Caco-2 (cell line): ENCODE data around the gene NDST1. TPM values are rescaled to one million over a fixed set of nuclear protein-coding genes. Genes with fewer than 3 reads are reported as not detected.

ENCODE experiments used
- BruUV-seq: library from RNA; stranded (reverse); fragments of 400-500 nt; replicated peaks from 2 replicates; lab custom pipeline; 2021; lab: Mats Ljungman, UMichigan
- CTCF ChIA-PET: fragments of 300-600 bp; sonication (Branson Sonifier 250); formaldehyde crosslinking; loops from one replicate; lab custom pipeline; 2022; ENCODE audit warnings: antibody characterized with exemption; lab: Charles Lee
- POLR2A ChIA-PET: fragments of 300-600 bp; sonication (Branson Sonifier 250); formaldehyde crosslinking; loops from one replicate; lab custom pipeline; 2022; ENCODE audit warnings: antibody characterized with exemption; lab: Charles Lee
- DNase-seq, 2 experiments: peaks; one replicate each; pipeline versions ENCODE4 v3.0.0 to v3.0.0-alpha.2; 2020 to 2022
- H3K27me3 ChIP-seq: replicated peaks from 2 replicates; pipeline ENCODE4 v1.6.0; 2011; ENCODE audit warnings: low read length; ENCODE audit not compliant: control insufficient read depth, insufficient read depth
- H3K36me3 ChIP-seq: 2 replicates; pipeline ENCODE4 v1.5.1; 2011; ENCODE audit warnings: low read length; ENCODE audit not compliant: control insufficient read depth, insufficient read depth
- H3K4me1 ChIP-seq: fragments of 250-450 bp; sonication (Bioruptor Pico); 2 replicates; pipeline ENCODE4 v1.5.1; 2020; ENCODE audit warnings: mild to moderate bottlenecking
- H3K4me3 ChIP-seq: 2 replicates; pipeline ENCODE4 v1.5.1; 2011; ENCODE audit warnings: low read depth, mild to moderate bottlenecking, control low read depth, low read length
- H3K9me3 ChIP-seq: fragments of 250-450 bp; sonication (Bioruptor Pico); 2 replicates; pipeline ENCODE4 v1.5.1; 2020; ENCODE audit warnings: mild to moderate bottlenecking, moderate library complexity
- H3K27ac Mint-ChIP-seq: one replicate; pipeline ENCODE4 v1.8.0; 2022; ENCODE audit warnings: mixed read lengths; ENCODE audit not compliant: unreplicated experiment
- H3K27me3 Mint-ChIP-seq: one replicate; pipeline ENCODE4 v1.8.0; 2022; ENCODE audit warnings: mixed read lengths; ENCODE audit not compliant: insufficient read depth, unreplicated experiment
- H3K36me3 Mint-ChIP-seq: one replicate; pipeline ENCODE4 v1.8.0; 2022; ENCODE audit warnings: mild to moderate bottlenecking, mixed read lengths; ENCODE audit not compliant: insufficient read depth, unreplicated experiment
- H3K4me1 Mint-ChIP-seq: one replicate; pipeline ENCODE4 v1.8.0; 2022; ENCODE audit warnings: low read depth, mixed read lengths; ENCODE audit not compliant: unreplicated experiment
- H3K4me3 Mint-ChIP-seq: one replicate; pipeline ENCODE4 v1.8.0; 2022; ENCODE audit warnings: mild to moderate bottlenecking, moderate library complexity, mixed read lengths; ENCODE audit not compliant: unreplicated experiment
- H3K9me3 Mint-ChIP-seq: one replicate; pipeline ENCODE4 v1.8.0; 2022; ENCODE audit warnings: mixed read lengths; ENCODE audit not compliant: unreplicated experiment
- intact Hi-C: fragments of 100-400 bp; cut with micrococcal nuclease; formaldehyde crosslinking; loops from one replicate; pipeline ENCODE4 v1.10.0; 2022; ENCODE audit not compliant: unreplicated experiment
- total RNA-seq: library from RNA; stranded (reverse); gene quantifications from 2 replicates; pipeline ENCODE4 v1.2.3, GENCODE V29; 2022
- TF ChIP-seq, protein P1 (sequence below), 2 experiments: fragments of 200-600 bp in 1 of 2; IDR thresholded peaks; 1 replicate in 1 of 2; 2 replicates in 1 of 2; pipeline versions ENCODE4 v1.5.1 to v1.8.0; 2011 to 2022; ENCODE audit warnings: antibody characterized with exemption in 1 of 2, control low read depth in 1 of 2, inconsistent platforms in 1 of 2, low read depth in 1 of 2, low read length in 1 of 2, mild to moderate bottlenecking in 1 of 2, moderate library complexity in 1 of 2; ENCODE audit not compliant: insufficient read depth in 1 of 2, severe bottlenecking in 1 of 2, unreplicated experiment in 1 of 2

The NDST1 gene
- total RNA-seq, 1 experiment from 2014 or later = 110 TPM

DNA sequence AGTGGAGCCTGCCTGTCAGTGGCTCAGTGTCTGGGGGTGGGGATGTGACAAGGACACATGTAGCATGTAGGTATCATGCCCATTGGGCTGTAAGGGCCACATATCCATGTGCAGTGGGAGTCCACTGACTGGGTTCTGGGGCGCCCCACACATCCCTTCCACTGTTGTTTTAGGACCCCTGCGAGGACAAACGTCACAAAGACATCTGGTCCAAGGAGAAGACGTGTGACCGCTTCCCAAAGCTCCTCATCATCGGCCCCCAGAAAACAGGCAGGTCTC is 33.4 kb downstream of the NDST1 start:
- Histone ChIP-seq H3K4me3 (no peak overlapping the region), H3K36me3 (peaks cover 15% of the 10 kb centered on the region), H3K4me1 (peaks cover 34% of the 10 kb centered on the region), H3K27me3 (no peaks in the 10 kb centered on the region), H3K9me3 (no peaks in the 10 kb centered on the region)
- Mint-ChIP-seq H3K27me3 (no peaks in the 10 kb centered on the region), H3K27ac (no peak overlapping the region), H3K4me1 (peaks cover 25% of the 10 kb centered on the region), H3K9me3 (no peaks in the 10 kb centered on the region), H3K36me3 (peaks cover 89% of the 10 kb centered on the region), H3K4me3 (no peak overlapping the region)
- intact Hi-C loops = no loop called here
- no peak for DNase-seq
- ChIA-PET CTCF (interaction anchor here (2.0 kb wide), 1 partner anchor 83 kb away, joined by 22 read pairs; no protein-coding TSS in a partner anchor), POLR2A (no interaction called here)
- no TSS peak for BruUV-seq
- TF ChIP-seq, protein P1, sequence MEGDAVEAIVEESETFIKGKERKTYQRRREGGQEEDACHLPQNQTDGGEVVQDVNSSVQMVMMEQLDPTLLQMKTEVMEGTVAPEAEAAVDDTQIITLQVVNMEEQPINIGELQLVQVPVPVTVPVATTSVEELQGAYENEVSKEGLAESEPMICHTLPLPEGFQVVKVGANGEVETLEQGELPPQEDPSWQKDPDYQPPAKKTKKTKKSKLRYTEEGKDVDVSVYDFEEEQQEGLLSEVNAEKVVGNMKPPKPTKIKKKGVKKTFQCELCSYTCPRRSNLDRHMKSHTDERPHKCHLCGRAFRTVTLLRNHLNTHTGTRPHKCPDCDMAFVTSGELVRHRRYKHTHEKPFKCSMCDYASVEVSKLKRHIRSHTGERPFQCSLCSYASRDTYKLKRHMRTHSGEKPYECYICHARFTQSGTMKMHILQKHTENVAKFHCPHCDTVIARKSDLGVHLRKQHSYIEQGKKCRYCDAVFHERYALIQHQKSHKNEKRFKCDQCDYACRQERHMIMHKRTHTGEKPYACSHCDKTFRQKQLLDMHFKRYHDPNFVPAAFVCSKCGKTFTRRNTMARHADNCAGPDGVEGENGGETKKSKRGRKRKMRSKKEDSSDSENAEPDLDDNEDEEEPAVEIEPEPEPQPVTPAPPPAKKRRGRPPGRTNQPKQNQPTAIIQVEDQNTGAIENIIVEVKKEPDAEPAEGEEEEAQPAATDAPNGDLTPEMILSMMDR (IDR thresholded peaks at IDR 0.05; ENCODE audit: insufficient read depth in 1 of 2, low read depth in 1 of 2, low read length in 1 of 2, severe bottlenecking in 1 of 2, unreplicated experiment in 1 of 2) = no peak

GRCh38 chr5:150541895-150542294 is 34.0 kb downstream of the NDST1 start:
- peaks cover 89% of the 10 kb centered on the region for H3K36me3 Mint-ChIP-seq
- peak overlapping the region; percentile 81 for H3K27ac Mint-ChIP-seq
- peaks cover 25% of the 10 kb centered on the region for H3K4me1 Mint-ChIP-seq
- CTCF ChIA-PET = interaction anchor here (1.3 to 2.0 kb wide), 2 partner anchors 83 to 119 kb away, joined by 3 to 22 read pairs; partner anchors contain the start of gene MYOZ3
- no peak for DNase-seq
- H3K4me3 ChIP-seq = no peak overlapping the region
- H3K4me3 Mint-ChIP-seq = no peak overlapping the region
- H3K9me3 Mint-ChIP-seq = no peaks in the 10 kb centered on the region
- TF ChIP-seq, protein P1 (IDR thresholded peaks at IDR 0.05; ENCODE audit: insufficient read depth in 1 of 2, low read depth in 1 of 2, low read length in 1 of 2, severe bottlenecking in 1 of 2, unreplicated experiment in 1 of 2) = no peak
- intact Hi-C loops = loop anchor here (1.0 kb wide), 1 partner anchor 19 kb away; no protein-coding TSS in a partner anchor
- H3K9me3 ChIP-seq = no peaks in the 10 kb centered on the region
- POLR2A ChIA-PET = no interaction called here
- peaks cover 18% of the 10 kb centered on the region for H3K36me3 ChIP-seq
- H3K27me3 ChIP-seq = no peaks in the 10 kb centered on the region
- no TSS peak for BruUV-seq
- no peaks in the 10 kb centered on the region for H3K27me3 Mint-ChIP-seq
- peaks cover 34% of the 10 kb centered on the region for H3K4me1 ChIP-seq

DNA sequence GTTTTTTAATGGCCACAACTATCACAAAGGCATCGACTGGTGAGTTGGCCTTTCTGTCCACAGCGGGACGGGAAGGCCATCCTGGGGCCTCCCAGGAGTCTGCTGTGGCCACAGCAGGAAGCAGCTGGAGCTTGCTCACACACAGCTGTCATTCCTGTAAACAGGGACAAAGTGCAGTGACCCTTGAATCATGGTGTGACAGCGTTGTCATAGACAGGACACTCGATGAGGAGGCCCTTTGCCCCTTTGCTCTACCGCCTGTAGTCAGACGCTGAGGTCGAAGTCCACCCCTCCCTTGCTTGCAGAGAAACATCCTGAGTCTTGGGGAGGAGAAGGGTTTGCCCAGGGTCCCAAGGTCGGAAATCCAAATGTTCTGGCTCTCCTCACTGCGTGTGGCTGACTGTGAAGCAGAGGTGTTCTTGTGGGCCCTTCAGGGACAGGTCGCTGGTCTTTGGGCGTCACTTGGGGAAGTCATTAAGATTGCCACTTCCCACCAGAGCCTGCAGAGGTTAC is 35.1 kb downstream of the NDST1 start:
- Mint-ChIP-seq H3K36me3 (peaks cover 89% of the 10 kb centered on the region), H3K9me3 (no peaks in the 10 kb centered on the region), H3K4me1 (peaks cover 25% of the 10 kb centered on the region), H3K4me3 (peak overlapping the region; percentile 42), H3K27ac (peak overlapping the region; percentile 81), H3K27me3 (no peaks in the 10 kb centered on the region)
- H3K9me3 ChIP-seq = no peaks in the 10 kb centered on the region
- BruUV-seq = no TSS peak
- TF ChIP-seq, protein P1 (IDR thresholded peaks at IDR 0.05; ENCODE audit: insufficient read depth in 1 of 2, low read depth in 1 of 2, low read length in 1 of 2, severe bottlenecking in 1 of 2, unreplicated experiment in 1 of 2) = no peak
- intact Hi-C loops = loop anchor here (1.0 kb wide), 4 partner anchors 20 to 85 kb away; no protein-coding TSS in a partner anchor
- CTCF ChIA-PET = interaction anchor here (0.6 to 2.0 kb wide), 9 partner anchors 17 to 776 kb away, joined by 3 to 22 read pairs (median 4); partner anchors contain the start of gene MYOZ3
- H3K4me3 ChIP-seq = no peak overlapping the region
- H3K4me1 ChIP-seq = peaks cover 34% of the 10 kb centered on the region
- H3K36me3 ChIP-seq = peaks cover 18% of the 10 kb centered on the region
- POLR2A ChIA-PET = interaction anchor here (0.6 to 1.0 kb wide), 2 partner anchors 20 to 58 kb away, joined by 5 to 6 read pairs; no protein-coding TSS in a partner anchor
- DNase-seq = peak; percentile 86 to 94
- H3K27me3 ChIP-seq = no peaks in the 10 kb centered on the region
